NCI-H2171 (cell line): ENCODE results near the gene PPM1G.

Source experiments
- DNase-seq: peaks from one replicate; lab custom pipeline; 2025; lab: John Stamatoyannopoulos, UW

The PPM1G gene

DNA sequence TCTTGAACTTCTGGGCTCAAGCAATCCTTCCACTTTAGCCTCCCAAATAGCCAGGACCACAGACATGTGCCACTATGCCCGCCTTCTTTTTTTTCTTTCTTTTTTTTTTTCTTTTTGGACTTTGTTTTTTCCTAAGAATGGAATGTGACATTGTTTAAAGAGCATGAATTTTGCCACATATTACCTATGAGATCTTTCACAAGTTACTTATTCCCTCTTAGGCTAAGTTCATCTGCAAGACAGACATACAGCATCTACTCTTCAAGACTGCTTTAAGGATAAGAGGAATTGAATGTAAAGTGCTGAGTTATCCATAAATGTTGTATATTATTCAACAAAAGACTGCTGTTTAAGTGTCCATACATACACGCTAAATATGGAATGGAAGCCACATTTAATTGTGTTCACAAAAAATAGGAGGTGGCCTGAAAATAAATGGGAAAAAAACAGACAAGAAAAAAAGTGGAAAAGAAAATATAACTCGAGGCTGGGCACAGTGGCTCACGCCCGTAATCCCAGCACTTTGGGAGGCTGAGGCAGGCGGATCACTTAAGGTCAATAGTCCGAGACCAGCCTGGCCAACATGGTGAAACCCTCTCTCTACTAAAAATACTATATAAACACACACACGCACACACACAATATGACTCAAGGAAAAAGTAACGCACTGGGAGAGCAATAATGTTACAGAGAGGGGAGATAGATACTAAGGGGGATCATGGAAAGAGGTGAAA is 3.2 kb upstream of the PPM1G start:
- DNase-seq: no peak

DNA sequence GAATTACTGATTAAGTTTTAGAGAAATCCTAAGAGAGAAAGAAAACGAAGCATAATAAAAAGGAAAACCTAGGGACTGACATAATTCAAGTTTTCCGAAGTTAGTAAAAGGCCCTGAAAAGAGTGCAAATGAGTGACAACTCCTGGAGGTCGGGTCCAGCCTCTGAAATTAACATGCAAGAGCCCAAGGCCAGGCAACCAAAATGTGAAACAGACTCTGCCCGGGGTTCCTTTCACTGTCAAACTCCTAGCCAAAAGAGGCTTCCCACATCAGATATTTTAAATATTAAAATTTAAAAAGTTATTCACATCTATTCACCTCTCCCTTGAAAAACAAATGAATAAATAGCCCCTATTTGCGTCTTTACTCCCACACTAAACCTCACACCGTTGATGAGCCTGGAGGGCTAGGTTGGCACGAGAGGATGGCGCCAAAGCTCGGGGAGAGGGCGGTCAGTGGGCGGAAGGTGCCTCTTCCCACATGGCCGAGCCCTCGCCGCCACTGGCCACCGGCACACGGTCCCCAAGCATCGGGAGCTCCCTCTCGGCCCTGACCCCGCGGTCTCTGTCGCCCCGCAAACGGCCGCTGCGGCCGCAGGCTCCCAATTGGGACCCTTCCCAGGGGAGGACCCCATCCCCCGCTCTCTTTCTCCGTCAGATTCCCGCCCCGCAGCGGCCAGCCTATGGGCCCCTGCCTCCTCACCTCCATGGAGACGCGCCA is 630 bp downstream of the PPM1G start:
- peak; percentile 44 for DNase-seq

DNA sequence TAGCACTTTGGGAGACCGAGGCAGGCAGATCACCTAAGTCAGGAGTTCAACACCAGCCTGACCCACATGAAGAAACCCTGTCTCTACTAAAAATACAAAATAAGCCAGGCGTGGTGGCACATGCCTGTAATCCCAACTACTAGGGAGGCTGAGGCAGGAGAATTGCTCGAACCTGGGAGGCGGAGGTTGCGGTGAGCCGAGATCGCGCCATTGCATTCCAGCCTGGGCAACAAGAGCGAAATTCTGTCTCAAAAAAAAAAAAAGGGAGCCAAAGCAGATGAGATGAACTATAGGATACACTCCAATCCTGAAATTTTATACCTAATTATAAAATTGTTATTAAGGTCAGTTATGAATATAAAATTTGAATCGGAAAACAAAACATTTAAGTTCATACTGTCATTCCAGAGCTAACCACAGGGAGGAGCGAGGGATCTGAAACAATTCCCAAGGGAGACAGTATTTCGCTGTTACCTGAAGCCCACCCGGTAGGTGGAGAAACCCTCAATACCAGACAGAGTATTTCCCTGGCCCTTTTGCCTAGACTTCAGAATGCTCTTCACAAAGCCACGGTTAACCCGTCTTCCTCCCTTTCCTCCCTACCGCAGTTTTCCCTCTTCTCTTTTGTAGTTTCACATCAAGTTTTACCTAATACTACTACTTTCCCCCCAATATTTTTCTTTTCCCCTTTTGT is 1.4 kb downstream of the PPM1G start:
- DNase-seq: peak; percentile 93

DNA sequence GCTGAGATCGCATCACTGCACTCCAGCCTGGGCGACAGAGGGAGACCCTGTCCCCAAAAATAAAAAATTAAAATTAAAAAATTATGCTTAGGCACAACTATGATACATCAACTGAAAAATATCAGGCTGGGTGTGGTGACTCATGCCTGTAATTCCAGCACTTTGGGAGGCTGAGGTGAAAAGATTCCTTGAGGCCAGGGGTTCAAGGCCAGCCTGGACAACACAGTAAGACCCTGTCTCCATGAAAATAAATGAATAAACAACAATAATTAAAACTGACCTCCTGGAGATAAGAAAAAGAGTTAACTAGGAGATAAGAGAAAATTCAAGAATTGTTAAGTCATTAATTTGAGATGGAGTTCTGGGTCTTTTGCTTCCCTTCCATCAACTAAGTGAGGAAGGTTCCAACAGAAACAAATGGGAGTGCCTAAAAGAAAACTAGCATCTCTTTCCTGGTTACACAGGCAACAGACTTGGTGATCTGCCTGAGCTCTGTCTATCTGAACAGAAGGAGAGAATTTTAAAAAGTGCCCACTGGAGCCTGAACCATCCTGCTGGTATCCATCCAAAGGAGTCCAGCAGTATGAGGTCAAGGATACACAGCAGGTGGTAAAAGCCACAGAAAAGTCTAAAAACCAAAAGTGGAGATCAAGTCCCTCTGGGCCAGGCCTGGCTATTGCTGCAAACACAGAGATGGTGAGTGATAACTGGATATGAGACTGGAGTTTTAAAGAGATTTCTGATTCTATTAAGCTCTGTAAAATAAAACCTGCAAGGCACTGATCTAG is 8.8 kb downstream of the PPM1G start:
- DNase-seq: no peak

DNA sequence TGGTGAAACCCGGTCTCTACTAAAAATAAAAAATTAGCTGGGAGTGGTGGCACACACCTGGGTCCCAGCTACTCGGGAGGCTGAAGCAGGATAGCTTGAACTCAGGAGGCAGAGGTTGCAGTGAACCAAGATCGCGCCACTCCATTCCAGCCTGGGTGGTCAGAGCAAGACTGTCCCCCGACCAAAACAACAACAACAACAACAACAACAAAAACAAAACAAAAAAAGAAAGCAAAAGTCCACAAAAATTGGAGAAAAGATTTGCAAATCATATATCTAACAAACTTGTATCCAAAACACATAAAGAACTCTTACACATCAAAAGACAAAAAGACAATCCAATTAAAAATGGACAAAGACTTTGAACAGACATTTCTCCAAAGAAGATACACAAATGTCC is 10.4 kb downstream of the PPM1G start:
- no peak for DNase-seq

DNA sequence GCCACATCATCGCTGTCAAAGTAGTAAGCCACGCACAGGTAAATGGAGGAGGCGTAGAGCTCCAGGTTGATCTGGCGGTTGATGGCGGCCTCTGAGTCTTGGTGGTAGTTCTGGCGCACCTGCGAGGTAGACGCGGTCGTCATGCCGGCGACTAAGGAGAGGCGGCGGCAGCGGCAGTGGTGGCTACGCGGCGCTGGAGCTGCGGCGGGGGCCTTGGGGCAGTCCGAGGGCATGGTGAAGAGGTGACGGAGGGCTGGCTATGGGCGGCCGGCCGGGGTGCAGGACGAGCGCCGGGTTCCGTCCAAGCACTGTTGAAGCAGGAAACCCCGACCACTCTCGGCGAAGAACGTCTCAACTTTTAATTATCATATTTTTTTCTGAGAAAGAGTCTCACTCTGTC is 16.2 kb downstream of the PPM1G start:
- DNase-seq: no peak

DNA sequence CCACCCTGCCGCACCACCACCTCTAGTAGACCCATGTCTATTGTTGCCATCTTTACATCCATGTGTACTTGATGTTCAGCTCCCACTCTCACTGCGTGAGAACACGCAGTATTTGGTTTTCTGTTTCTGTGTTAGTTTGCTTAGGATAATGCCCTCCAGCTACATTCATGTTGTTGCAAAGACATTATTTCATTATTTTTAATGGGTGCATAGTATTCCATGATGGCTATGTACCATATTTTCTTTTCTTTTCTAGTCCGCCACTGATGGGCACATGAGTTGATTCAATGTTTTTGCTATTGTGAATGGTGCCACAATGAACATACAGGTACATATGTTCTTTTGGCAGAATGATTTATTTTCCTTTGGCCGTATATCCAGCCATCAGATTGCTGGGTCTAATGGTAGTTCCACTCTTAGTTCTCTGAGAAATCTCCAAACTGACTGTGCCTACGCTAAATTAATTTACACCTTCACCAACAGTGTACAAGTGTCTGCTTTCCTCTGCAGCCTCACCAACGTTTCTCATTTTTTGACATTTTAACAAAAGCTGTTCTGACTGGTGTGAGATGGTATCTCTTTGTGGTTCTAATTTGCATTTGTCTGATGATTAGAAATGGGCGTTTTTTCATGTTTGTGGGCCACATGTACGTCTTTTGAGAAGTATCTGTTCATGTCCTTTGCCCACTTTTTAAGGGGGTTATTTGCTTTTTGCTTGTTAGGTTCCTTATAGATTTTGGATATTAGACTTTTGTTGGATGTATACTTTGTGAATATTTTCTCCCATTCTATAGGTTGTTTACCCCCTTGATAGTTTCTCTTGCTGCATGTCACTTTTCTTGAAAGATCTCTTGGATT is 18.3 kb downstream of the PPM1G start:
- no peak for DNase-seq

DNA sequence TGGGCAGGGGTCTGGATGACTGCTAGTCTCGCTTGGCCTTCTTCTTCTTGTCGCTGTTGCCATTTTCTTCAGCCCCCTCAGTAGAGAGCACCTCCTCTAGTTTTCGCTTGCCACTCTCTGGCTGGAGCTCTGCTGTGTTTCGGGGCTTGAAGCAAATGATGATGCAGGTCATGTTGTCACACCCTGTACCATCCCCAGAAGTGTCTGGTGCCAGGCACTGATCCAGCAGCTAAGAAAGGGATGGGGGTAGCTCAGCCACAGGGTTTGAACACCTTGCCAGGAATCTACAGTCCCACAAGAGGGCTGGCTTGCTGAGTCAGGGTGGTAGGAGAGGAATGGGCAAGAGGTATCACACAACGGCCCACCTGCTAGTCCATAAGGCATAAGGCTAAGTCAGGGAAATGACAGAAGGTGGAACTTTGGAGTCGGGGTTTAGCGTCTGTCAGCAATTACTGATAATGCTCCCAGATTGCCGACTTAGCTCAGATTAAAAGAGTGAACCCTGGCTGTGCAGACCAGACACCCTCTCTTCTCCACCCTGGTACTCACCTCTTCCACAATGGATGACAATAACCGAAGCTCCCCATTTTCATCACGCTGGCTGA is 27.7 kb downstream of the PPM1G start:
- DNase-seq: no peak

DNA sequence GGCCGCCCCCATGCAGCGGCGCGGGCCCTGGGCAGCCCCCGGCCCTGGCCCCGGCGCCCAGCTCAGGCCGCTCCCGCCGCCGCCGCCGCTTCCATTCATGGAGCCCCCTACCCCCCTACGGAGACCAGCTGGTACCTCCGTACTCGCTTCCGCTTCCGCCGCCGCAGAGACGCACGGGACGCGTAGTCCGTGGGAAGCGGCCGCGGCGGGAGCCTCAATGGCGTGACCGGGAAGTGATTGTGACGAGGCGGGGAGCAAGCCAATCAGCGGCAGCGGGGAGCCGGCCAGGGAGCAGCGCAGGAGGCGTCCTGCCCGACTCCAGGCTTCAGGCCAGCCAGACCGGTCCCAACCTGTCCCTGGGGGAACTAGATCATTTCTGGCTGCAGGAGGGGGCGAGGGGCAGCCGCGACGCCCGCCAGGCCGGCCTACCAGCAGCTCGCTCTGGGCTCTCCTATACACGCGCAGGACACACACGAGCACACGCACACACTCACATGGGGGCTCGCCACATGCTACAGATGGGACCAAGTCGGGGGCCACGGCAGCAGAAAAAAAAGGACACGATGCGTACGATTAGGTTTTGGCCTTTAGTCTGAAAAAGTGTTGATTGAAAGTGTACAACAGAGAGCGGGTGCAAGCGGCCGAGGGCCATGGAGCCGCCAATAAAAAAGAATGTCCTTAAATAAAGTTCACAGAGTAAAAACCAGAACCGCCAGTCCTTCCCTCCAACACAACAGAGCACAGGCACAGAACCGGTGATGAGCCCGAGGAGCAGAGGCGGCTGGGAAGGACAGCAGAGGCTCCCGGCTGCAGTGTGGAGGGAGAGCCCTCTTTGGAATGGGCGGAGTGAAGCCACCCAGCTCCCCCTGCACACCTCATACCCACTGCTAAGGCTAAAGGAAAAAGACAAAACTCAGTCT is 28.5 kb downstream of the PPM1G start, which contains the start of gene ZNF513:
Gene ZNF513, minus strand, starts transcription at position 109 of the 920 bp plus-strand sequence. CDS start 208 bp downstream, outside the sequence.
- peak; percentile 99 for DNase-seq

DNA sequence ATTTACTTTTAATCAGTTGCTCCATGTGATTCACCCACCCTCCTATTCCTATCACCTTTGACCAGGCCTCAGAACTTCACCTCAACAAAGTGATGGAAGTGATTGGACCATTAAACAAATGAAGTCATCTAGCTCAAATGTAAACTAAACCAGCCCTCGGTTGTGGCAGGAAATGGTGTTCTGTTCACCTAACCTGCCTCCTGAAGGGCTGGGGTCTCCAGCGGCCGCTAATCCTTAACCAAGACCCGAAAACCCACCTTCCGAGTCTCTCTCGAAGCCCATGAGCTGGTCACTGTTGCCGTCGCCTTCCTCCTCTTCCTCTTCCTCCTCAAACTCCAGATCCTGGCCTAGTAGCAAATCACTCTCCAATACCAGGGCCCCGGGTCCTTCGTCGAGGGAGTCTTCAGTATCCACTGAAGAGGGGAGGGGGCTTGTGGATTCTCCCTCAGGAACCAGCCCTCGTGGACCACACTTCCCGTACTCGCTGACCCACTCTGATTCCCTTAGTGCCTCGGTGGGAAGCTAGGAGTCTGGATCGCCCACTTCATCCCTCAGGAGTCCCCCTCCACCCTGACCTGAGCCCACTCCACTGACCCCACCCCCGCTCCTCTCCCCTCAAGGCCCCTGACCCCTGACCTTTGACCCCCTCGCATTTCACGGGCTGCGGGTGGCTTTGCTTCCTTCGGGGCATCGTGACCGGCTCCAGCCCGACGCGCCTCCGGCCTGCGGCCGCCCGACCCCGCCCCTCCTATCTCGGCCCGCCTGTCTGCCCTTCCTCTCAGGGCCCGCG is 29.4 kb downstream of the PPM1G start:
- peak; percentile 56 for DNase-seq

DNA sequence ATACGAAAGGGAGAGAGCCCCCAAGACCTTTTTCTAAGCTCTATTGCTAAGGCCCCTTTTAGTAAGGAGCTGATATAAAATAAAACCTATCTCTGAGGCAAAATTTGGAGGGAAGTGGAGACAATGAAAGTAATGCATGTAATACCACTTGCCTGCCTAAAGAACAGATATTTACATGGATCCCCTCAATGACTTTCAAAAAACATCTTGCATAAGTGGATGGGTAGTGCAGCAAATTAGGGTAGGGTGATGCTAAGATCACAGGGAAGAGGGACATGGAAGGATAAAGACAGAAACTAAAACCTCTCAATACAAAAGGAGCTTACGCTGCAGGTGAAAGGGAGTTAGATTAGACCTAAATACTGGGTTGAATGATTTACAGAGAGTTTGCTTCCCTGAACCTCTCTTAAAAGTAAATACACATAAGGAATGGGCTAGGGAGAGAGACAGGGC is 30.0 kb downstream of the PPM1G start:
- DNase-seq: no peak

DNA sequence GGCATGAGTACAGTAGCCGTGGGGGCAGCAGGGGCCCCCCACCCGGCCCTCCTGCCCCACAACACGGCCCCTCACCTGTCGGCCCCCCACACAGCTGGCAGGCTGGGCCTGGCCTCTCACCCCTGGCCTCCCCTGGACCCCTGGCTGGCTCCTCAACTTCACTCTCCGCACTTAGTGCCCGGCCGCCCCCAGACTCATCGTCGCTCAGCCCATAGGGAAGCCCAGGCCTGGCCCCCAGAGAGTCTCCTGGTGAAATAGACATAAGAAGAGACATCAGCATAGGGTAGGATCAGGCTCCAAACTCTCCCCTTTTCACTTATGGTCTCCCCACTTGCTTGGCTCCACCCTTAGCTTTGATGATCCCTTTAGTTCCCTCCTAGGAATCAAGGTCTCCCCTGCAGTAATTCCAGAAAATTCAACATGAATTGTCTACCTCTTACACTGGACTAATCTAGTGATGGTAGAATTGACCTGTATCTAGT is 30.5 kb downstream of the PPM1G start:
- no peak for DNase-seq

DNA sequence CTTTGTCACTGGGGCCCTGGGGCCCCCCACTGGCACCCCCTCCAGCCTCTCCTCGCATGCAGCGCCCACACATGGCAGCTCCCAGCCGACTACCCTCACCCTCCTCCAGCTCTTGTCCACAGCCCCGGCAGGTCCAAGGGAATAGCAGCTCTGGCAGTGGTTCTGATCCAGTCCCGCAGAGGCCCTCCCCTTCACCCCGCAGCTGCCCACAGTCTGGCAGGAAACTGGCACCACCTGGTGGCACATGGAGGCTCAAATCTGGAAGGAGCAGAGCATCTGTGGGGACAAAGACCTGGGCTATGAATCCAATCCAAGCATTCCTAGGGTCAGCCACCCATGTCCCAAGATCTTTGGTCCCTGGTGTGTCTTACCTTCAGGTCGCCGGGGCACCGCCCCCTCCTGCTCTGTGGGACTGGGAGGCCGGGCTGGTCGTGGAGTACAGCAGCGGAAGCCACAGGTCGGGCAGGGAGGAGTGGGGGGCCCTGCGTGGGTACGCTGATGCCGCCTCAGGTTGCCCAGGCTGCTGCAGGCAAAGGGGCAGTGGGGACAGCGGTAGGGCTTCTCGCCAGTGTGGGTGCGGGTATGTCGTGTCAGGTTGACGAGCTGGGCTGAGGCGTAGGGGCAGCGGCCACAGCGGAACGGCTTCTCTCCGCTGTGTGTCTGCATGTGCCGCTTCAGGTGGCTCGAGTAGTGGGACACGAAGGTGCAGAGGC is 31.1 kb downstream of the PPM1G start:
- no peak for DNase-seq

DNA sequence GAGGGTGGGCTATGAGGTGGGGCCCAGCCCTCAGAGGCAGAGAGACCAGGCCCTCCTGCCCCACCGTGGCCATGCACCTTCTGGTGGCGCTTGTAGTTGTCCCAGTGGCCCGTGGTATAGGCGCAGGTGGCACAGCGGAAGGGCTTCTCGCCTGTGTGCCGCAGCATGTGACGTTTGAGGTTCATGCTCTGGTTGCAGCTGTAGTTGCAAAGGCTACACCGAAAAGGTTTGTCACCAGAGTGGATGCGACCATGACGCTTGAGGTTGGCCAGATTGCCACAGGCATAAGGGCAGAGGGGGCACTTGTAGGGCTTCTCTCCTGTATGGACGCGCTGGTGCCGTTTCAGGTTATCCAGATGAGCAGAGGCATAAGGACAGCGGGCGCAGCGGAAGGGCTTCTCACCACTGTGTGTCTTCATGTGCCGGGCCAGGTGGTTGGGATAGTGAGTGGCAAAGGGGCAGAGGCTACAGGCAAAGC is 31.7 kb downstream of the PPM1G start:
- no peak for DNase-seq

DNA sequence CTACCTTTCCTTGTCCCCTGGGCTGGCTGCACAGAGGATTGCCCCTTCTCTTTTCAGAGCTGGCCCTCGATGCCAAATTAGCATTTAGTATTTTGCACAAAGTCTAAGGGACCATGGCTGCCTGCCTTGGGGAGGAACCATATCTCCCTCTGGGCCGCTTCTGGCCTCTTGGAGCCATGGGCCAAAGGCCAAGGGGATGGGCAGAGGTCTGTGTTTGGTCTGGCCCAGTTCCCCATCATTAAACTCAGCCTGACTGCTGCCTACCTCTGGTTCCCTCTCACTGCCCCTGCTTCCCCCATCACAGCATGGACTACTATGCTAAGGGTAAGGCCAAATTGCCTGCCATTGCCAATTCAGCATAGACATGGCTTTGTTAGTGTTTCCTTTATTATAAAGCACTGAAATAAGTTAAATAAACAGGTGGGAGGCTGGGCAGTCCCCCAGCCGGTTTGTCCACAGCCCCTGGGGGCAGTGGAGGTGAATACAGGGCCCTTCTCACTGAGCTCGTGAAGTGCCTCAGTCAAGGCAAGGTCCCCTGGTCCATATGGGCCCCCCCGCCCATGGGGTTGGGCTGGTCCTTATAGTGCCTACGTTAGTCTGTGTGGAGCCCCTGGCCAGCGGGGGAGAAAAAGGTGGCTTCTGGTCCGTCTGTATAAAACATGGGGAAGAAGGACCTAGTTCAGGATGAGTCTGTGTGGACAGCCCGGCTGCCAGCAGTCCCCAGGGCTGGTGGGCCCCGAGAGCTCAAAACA is 32.3 kb downstream of the PPM1G start:
- DNase-seq: no peak

DNA sequence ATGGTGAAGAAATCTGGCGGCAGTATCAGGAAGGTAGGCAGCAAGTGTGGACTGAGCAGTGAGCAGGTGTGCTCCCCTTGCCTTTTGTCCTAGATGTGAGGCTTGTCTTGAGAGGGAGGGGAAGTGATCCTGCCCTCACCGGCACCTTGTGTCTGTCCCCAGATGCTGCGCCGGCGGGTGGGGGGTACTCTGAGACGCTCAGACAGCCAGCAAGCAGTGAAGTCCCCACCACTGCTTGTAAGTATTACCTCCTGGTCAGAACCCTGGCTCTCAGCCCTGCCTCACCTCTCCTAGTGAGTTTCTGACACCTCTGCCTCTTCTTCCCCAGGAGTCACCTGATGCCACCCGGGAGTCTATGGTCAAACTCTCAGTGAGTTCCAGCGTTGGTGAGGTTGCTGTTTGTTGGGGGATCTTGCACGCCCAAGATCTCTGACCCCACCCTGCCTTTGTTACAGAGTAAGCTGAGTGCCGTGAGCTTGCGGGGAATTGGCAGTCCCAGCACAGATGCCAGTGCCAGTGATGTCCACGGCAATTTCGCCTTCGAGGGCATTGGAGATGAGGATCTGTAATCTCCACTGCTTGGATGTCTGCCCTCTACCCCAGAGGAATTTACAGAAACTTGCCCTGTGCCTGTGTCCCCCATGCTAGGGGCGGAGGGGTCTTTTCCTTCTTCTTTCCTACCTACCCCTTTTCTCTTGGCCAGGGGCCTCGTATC is 33.1 kb downstream of the PPM1G start:
- no peak for DNase-seq
